COLO829 (cell line): ENCODE data around the gene ZC3H13.

ENCODE experiments used
- DNase-seq: peaks from one replicate; pipeline ENCODE4 v3.0.0; 2012; ENCODE audit warnings: low spot score

ZC3H13 gene

GRCh38 chr13:46063292-46063691 is 10.7 kb upstream of the ZC3H13 start:
- no peak for DNase-seq

- DNase-seq = no peak
Measured at GRCh38 chr13:46062185-46062584, 9.6 kb upstream of the ZC3H13 start.

- no peak for DNase-seq
Measured at GRCh38 chr13:46059405-46059804, 6.9 kb upstream of the ZC3H13 start.

- DNase-seq = no peak
Measured at GRCh38 chr13:46058268-46058667, 5.7 kb upstream of the ZC3H13 start.

- DNase-seq = peak; percentile 91
Measured at GRCh38 chr13:46057256-46058015, 4.9 kb upstream of the ZC3H13 start.

- no peak for DNase-seq
Measured at GRCh38 chr13:46053162-46054012, 841 bp upstream of the ZC3H13 start.

- no peak for DNase-seq
Measured at GRCh38 chr13:46051968-46052318, 603 bp downstream of the ZC3H13 start.

GRCh38 chr13:46050771-46051170 is 1.8 kb downstream of the ZC3H13 start:
- no peak for DNase-seq

GRCh38 chr13:46045424-46045823 is 7.1 kb downstream of the ZC3H13 start:
- no peak for DNase-seq

GRCh38 chr13:46043647-46044046 is 8.9 kb downstream of the ZC3H13 start:
- no peak for DNase-seq

GRCh38 chr13:46041419-46041839 is 11.1 kb downstream of the ZC3H13 start:
- DNase-seq = no peak

- no peak for DNase-seq
Measured at GRCh38 chr13:46040763-46041162, 11.8 kb downstream of the ZC3H13 start.

- DNase-seq = no peak
Measured at GRCh38 chr13:46039411-46040182, 12.9 kb downstream of the ZC3H13 start.

- DNase-seq = no peak
Measured at GRCh38 chr13:46038296-46038695, 14.2 kb downstream of the ZC3H13 start.

GRCh38 chr13:46035066-46035465 is 17.5 kb downstream of the ZC3H13 start:
- DNase-seq = no peak

GRCh38 chr13:46032341-46032740 is 20.2 kb downstream of the ZC3H13 start:
- DNase-seq = no peak

- no peak for DNase-seq
Measured at GRCh38 chr13:46031581-46032263, 20.8 kb downstream of the ZC3H13 start.

- no peak for DNase-seq
Measured at GRCh38 chr13:46025157-46025556, 27.4 kb downstream of the ZC3H13 start.

- no peak for DNase-seq
Measured at GRCh38 chr13:46022481-46022880, 30.1 kb downstream of the ZC3H13 start.

GRCh38 chr13:46016216-46016615 is 36.3 kb downstream of the ZC3H13 start:
- DNase-seq = no peak

GRCh38 chr13:46015366-46015765 is 37.2 kb downstream of the ZC3H13 start:
- DNase-seq = no peak

GRCh38 chr13:46012404-46012803 is 40.1 kb downstream of the ZC3H13 start:
- no peak for DNase-seq
